Neuronal stem cell (in vitro differentiated cells): ENCODE measurements around the gene MRPL43.
A peak's percentile ranks its signal among the peaks of the same experiment; 100 is the strongest.

Source experiments
- DNase-seq: peaks from one replicate; pipeline ENCODE4 v3.0.0-alpha.2; 2013; ENCODE audit warnings: low spot score
- H2AFZ ChIP-seq: one replicate; pipeline ENCODE4 v1.6.1; 2013; ENCODE audit warnings: mild to moderate bottlenecking, low read length, inconsistent platforms
- H2AK5ac ChIP-seq: 2 replicates; pipeline ENCODE4 v1.6.1; 2013; ENCODE audit warnings: low read depth, mild to moderate bottlenecking, inconsistent platforms, low read length, moderate library complexity, mixed read lengths
- H2BK120ac ChIP-seq: 2 replicates; pipeline ENCODE4 v1.6.1; 2013; ENCODE audit warnings: low read depth, mild to moderate bottlenecking, inconsistent platforms, low read length, moderate library complexity, mixed read lengths
- H2BK12ac ChIP-seq: one replicate; pipeline ENCODE4 v1.6.1; 2013; ENCODE audit warnings: low read length, inconsistent platforms
- H2BK15ac ChIP-seq: 2 replicates; pipeline ENCODE4 v1.6.1; 2013; ENCODE audit warnings: mild to moderate bottlenecking, low read length, inconsistent platforms, mixed read lengths
- H2BK5ac ChIP-seq: one replicate; pipeline ENCODE4 v1.6.1; 2013; ENCODE audit warnings: inconsistent platforms, mild to moderate bottlenecking, low read length, moderate library complexity
- H3K14ac ChIP-seq: one replicate; pipeline ENCODE4 v1.6.1; 2013; ENCODE audit warnings: low read length, inconsistent platforms
- H3K18ac ChIP-seq: 2 replicates; pipeline ENCODE4 v1.6.1; 2013; ENCODE audit warnings: low read length, inconsistent platforms
- H3K23ac ChIP-seq: 2 replicates; pipeline ENCODE4 v1.6.1; 2013; ENCODE audit warnings: low read depth, mild to moderate bottlenecking, mixed read lengths, low read length, inconsistent platforms; ENCODE audit not compliant: poor library complexity
- H3K27ac ChIP-seq: replicated peaks from 3 replicates; pipeline ENCODE4 v1.5.1; 2013; ENCODE audit warnings: low read length, inconsistent platforms
- H3K27me3 ChIP-seq, 3 experiments: 2 replicates each; pipeline ENCODE4 v1.6.1; 2013; ENCODE audit warnings: low read length in 3 of 3, mild to moderate bottlenecking in 2 of 3, inconsistent platforms in 1 of 3, low read depth in 1 of 3, mixed read lengths in 1 of 3, moderate library complexity in 1 of 3; ENCODE audit not compliant: control insufficient read depth in 3 of 3, insufficient read depth in 3 of 3
- H3K36me3 ChIP-seq, 2 donors: replicated peaks in 1 of 2; 2 replicates each; pipeline ENCODE4 v1.6.1; 2013; ENCODE audit warnings: low read length in 2 of 2; ENCODE audit not compliant: control insufficient read depth in 2 of 2, insufficient read depth in 2 of 2
- H3K4ac ChIP-seq: 2 replicates; pipeline ENCODE4 v1.6.1; 2013; ENCODE audit warnings: inconsistent platforms, mild to moderate bottlenecking, low read length, moderate library complexity
- H3K4me1 ChIP-seq, 2 donors: 1 replicate in 1 of 2; 2 replicates in 1 of 2; pipeline ENCODE4 v1.6.1; 2013; ENCODE audit warnings: low read length in 2 of 2, low read depth in 1 of 2; ENCODE audit not compliant: control insufficient read depth in 2 of 2, insufficient read depth in 1 of 2
- H3K4me2 ChIP-seq: one replicate; pipeline ENCODE4 v1.6.1; 2013; ENCODE audit warnings: mild to moderate bottlenecking, low read length, inconsistent platforms; ENCODE audit not compliant: insufficient read depth, poor library complexity, severe bottlenecking
- H3K4me3 ChIP-seq, 2 donors: 2 replicates each; pipeline ENCODE4 v1.5.1; 2013; ENCODE audit warnings: low read length in 2 of 2, mild to moderate bottlenecking in 2 of 2, inconsistent platforms in 1 of 2, moderate library complexity in 1 of 2
- H3K79me1 ChIP-seq: one replicate; pipeline ENCODE4 v1.6.1; 2013; ENCODE audit warnings: low read depth, mild to moderate bottlenecking, inconsistent platforms, low read length, moderate library complexity
- H3K9ac ChIP-seq: one replicate; pipeline ENCODE4 v1.6.1; 2013; ENCODE audit warnings: mild to moderate bottlenecking, low read depth, low read length, inconsistent platforms; ENCODE audit not compliant: poor library complexity
- H3K9me3 ChIP-seq, 2 donors: replicated peaks in 1 of 2; 2 replicates each; pipeline versions ENCODE3 to v1.6.1; 2013; ENCODE audit warnings: low read length in 2 of 2, mild to moderate bottlenecking in 2 of 2, inconsistent platforms in 1 of 2, low read depth in 1 of 2, mixed read lengths in 1 of 2, moderate library complexity in 1 of 2; ENCODE audit not compliant: control insufficient read depth in 2 of 2, insufficient read depth in 1 of 2
- H4K8ac ChIP-seq: one replicate; pipeline ENCODE4 v1.6.1; 2013; ENCODE audit warnings: low read depth, mild to moderate bottlenecking, inconsistent platforms, low read length, moderate library complexity
- H4K91ac ChIP-seq: one replicate; pipeline ENCODE4 v1.6.1; 2013; ENCODE audit warnings: low read length, low read depth, mild to moderate bottlenecking, inconsistent platforms; ENCODE audit not compliant: poor library complexity
- WGBS, 2 donors: extraction: QIAGEN DNeasy Blood & Tissue Kit; methylation state at CpG; one replicate each; pipeline ENCODE4 v1.1.7; 2013; ENCODE audit warnings: missing lambda C conversion rate in 2 of 2, mixed read lengths in 1 of 2; ENCODE audit not compliant: insufficient read length in 2 of 2, insufficient replicate concordance in 1 of 2; ENCODE audit errors: extremely low coverage in 2 of 2; 5-methylcytosine and 5-hydroxymethylcytosine counted together

Gene MRPL43

DNA sequence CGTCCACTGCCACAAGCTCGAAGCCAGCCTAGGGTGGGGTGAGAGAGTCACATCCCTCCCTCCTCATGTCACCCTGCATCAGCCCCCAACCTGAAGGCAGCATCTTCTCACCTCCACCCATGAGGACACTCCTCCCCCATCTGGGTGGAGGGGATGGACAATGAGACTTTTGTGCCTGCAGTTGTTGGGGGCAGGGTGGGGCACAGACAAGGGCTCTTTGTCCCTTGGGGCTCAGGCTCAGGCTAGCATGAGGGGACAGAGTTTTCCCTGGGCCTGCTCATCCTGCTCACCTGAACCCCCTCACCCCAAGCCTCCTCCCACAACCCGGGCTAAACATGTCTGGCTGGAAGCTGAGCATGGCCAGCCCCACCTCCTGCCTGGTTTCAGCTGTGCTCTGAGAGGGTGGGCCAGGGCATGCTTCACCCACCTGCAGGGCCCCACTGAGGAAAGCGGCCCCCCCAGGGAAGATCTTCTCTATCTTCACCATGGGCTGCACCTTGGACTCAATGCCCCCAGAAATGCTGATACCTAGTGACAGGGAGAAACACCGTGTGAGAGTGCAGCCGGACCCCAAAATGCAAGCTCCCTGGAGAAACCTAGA lies 21.6 kb upstream of the MRPL43 start:
- H3K18ac ChIP-seq = peak overlapping the region; percentile 90
- H4K91ac ChIP-seq = no peak overlapping the region
- H2AK5ac ChIP-seq = peak overlapping the region; percentile 59
- H2BK5ac ChIP-seq = peak overlapping the region; percentile 29
- peak overlapping the region; percentile 8 for H3K23ac ChIP-seq
- no peak overlapping the region for H3K4me2 ChIP-seq
- no peak overlapping the region for H3K9ac ChIP-seq
- H3K36me3 ChIP-seq = peaks cover 26 to 36% of the 10 kb centered on the region in 2 donors
- peak overlapping the region; percentile 20 for H4K8ac ChIP-seq
- H2BK15ac ChIP-seq = peak overlapping the region; percentile 69
- no peak overlapping the region for H3K27ac ChIP-seq
- peak overlapping the region in 1 of 2 donors; percentile 20 for H3K4me3 ChIP-seq
- no CpG with 5 or more reads among the region's 6 CpGs for WGBS, 2 donors
- no peaks in the 10 kb centered on the region for H3K27me3 ChIP-seq
- H3K14ac ChIP-seq = peak overlapping the region; percentile 4
- DNase-seq = no peak
- peaks cover 5 to 19% of the 10 kb centered on the region in 2 donors for H3K4me1 ChIP-seq
- H2BK120ac ChIP-seq = no peak overlapping the region
- H3K4ac ChIP-seq = no peak overlapping the region
- H3K9me3 ChIP-seq = no peaks in the 10 kb centered on the region
- H3K79me1 ChIP-seq = peaks cover 6% of the 10 kb centered on the region
- no peak overlapping the region for H2AFZ ChIP-seq
- no peak overlapping the region for H2BK12ac ChIP-seq

DNA sequence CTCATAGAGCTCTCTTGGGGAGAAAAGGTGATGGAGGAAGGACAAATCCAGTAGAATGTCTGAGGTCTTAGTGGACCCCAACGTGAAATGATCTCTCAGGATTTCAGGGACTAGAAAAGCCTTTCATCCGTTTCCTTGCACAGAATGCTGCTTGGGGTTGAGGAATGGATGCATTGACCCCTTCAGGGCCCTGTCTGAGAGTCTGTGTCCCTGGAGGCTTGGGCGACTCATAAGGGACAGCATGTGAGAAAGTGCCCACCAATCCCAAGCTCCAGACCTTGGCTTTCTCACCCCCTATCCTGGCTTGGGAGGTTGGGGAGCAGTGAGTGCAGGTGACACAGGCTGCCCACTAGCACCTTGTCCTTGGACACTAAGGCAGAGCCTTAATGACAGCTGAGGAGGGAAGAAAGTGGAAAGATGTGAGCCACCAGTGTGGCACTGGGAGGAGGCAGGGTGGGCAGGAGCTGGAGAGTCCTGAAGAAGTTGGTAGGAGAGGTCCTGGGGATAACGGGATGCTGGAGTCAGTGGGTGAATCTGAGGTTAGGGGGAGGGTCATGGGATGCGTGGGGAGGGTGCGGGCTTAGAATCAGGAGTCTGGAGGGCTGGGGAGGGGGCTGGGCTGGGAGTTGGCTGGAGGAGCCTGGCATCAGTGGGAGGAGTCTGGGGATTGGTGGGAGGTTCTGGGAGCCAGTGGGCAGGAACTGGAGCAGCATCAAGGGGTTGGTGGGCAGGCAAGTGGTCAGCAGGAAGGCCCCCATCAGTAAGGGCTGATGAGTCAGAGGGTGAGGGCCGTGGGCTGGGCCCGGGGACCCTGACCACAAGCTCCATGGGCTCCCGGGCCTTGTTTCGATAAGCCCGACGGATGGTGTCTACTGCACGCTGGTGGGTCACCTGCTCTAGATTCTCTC lies 20.9 kb upstream of the MRPL43 start:
- no peak for DNase-seq
- no peak overlapping the region for H3K14ac ChIP-seq
- H3K23ac ChIP-seq = peak overlapping the region; percentile 8
- H2AK5ac ChIP-seq = peak overlapping the region; percentile 28
- no peak overlapping the region for H2BK120ac ChIP-seq
- H3K36me3 ChIP-seq = peaks cover 33 to 43% of the 10 kb centered on the region in 2 donors
- no peak overlapping the region for H3K27ac ChIP-seq
- no peak overlapping the region for H3K9ac ChIP-seq
- no CpG with 5 or more reads among the region's 13 CpGs for WGBS, 2 donors
- peak overlapping the region; percentile 20 for H4K8ac ChIP-seq
- H2AFZ ChIP-seq = no peak overlapping the region
- H3K4me2 ChIP-seq = no peak overlapping the region
- H3K4ac ChIP-seq = no peak overlapping the region
- no peak overlapping the region for H2BK12ac ChIP-seq
- peak overlapping the region; percentile 69 for H2BK15ac ChIP-seq
- peak overlapping the region in 1 of 2 donors; percentile 20 for H3K4me3 ChIP-seq
- no peaks in the 10 kb centered on the region for H3K27me3 ChIP-seq
- H2BK5ac ChIP-seq = peak overlapping the region; percentile 29
- H3K9me3 ChIP-seq = no peaks in the 10 kb centered on the region
- peaks cover 13% of the 10 kb centered on the region for H3K79me1 ChIP-seq
- peaks cover 5 to 16% of the 10 kb centered on the region in 2 donors for H3K4me1 ChIP-seq
- peak overlapping the region; percentile 90 for H3K18ac ChIP-seq
- no peak overlapping the region for H4K91ac ChIP-seq

DNA sequence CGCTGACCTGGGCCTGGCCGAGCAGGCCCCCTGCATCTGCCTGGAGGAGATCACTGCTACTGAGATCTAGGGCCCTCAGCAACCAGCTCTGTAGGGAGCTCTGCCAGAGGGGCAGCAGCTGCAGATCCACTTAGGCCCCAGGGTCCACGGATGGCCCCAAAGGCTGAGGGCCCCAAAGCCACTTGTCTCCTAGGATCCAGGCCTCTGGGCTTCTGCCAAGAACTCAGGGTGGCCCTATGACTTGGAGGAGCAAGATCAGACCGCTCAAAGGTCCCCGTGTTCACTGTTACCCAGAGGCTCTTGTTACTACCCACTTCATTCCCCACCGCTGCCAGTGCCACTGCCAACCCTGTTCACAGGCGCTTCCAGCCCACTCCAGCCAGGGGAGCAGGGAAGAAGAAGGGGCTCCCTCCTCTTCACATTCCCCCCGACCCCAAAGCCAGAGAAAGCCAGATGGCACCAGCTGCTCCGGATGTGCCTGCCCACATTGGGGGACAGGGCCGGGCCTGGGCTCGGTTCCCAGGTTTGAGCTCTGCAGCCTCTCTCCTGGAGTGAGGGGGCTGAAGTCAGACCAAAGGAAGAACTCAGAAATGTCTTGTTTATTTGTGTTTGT lies 19.9 kb upstream of the MRPL43 start:
- Histone ChIP-seq H3K4me1 (peaks cover 3 to 16% of the 10 kb centered on the region in 2 donors), H3K4me2 (no peak overlapping the region), H3K18ac (peak overlapping the region; percentile 28), H2BK120ac (no peak overlapping the region), H2BK15ac (no peak overlapping the region), H2BK5ac (peak overlapping the region; percentile 53), H3K4ac (no peak overlapping the region), H3K79me1 (peaks cover 17% of the 10 kb centered on the region), H4K8ac (peak overlapping the region; percentile 65), H3K4me3 (no peak overlapping the region), H3K23ac (peak overlapping the region; percentile 89), H4K91ac (no peak overlapping the region), H3K27ac (no peak overlapping the region), H2AFZ (no peak overlapping the region), H2BK12ac (no peak overlapping the region), H3K27me3 (no peaks in the 10 kb centered on the region), H3K9me3 (no peaks in the 10 kb centered on the region), H3K14ac (no peak overlapping the region), H2AK5ac (peak overlapping the region; percentile 75), H3K9ac (no peak overlapping the region), H3K36me3 (peaks cover 41 to 53% of the 10 kb centered on the region in 2 donors)
- WGBS, 2 donors = no CpG with 5 or more reads among the region's 11 CpGs
- DNase-seq = no peak
